CD4-positive, alpha-beta T cell treated with Interleukin-6 for 4 hours (primary cell): ENCODE results near the gene QRICH1.
"Not testable (repeated sequence)": the region's sequence is repeated elsewhere in the genome, so short reads cannot be mapped to it uniquely, and the experiment has no call there.

Source experiments
- DNase-seq: peaks from one replicate; pipeline ENCODE4 v3.0.0-alpha.2; 2020; ENCODE audit warnings: mixed read lengths

The QRICH1 gene

GRCh38 chr3:49015765-49016164 lies 78.1 kb downstream of the QRICH1 start:
- DNase-seq = no peak

GRCh38 chr3:49015072-49015471 lies 78.8 kb downstream of the QRICH1 start:
- no peak for DNase-seq

- DNase-seq = peak; percentile 64
Measured at GRCh38 chr3:49013738-49014660, 79.9 kb downstream of the QRICH1 start.

- no peak for DNase-seq
Measured at GRCh38 chr3:49013113-49013737, 80.6 kb downstream of the QRICH1 start.

- no peak for DNase-seq
Measured at GRCh38 chr3:49012441-49013017, 81.3 kb downstream of the QRICH1 start.

GRCh38 chr3:49009396-49009795 lies 84.5 kb downstream of the QRICH1 start:
- DNase-seq = no peak

GRCh38 chr3:49008627-49009026 lies 85.2 kb downstream of the QRICH1 start:
- DNase-seq = not testable (repeated sequence)

GRCh38 chr3:49007771-49008528 lies 85.9 kb downstream of the QRICH1 start:
- peak; percentile 91 for DNase-seq

- DNase-seq = peak; percentile 98
Measured at GRCh38 chr3:49007068-49007770, 86.7 kb downstream of the QRICH1 start, which contains the start of gene WDR6. TSS of gene WDR6 (plus strand) at chr3:49007391. CDS start at chr3:49007432, 41 bp downstream.

GRCh38 chr3:49006408-49007067 lies 87.3 kb downstream of the QRICH1 start:
- peak; percentile 31 for DNase-seq

GRCh38 chr3:49005998-49006397 lies 87.9 kb downstream of the QRICH1 start:
- DNase-seq = no peak

- no peak for DNase-seq
Measured at GRCh38 chr3:49005303-49005680, 88.6 kb downstream of the QRICH1 start.

- DNase-seq = no peak
Measured at GRCh38 chr3:49004352-49005302, 89.2 kb downstream of the QRICH1 start.

- no peak for DNase-seq
Measured at GRCh38 chr3:49001155-49001554, 92.7 kb downstream of the QRICH1 start.

GRCh38 chr3:48999085-48999858 lies 94.6 kb downstream of the QRICH1 start:
- DNase-seq = no peak

- DNase-seq = no peak
Measured at GRCh38 chr3:48997714-48998637, 95.9 kb downstream of the QRICH1 start.

- DNase-seq = no peak
Measured at GRCh38 chr3:48997102-48997635, 96.7 kb downstream of the QRICH1 start.

GRCh38 chr3:48996640-48997039 lies 97.2 kb downstream of the QRICH1 start:
- DNase-seq = no peak
